HEK293T (cell line): ENCODE data around the gene BMP6.

Experiments
- CTCF ChIA-PET: fragments of 350-600 bp; formaldehyde crosslinking; extraction: SDS; loops from one replicate; lab custom pipeline; 2021; ENCODE audit warnings: antibody characterized with exemption, inconsistent platforms; lab: Yijun Ruan, JAX
- POLR2A ChIA-PET: fragments of 350-600 bp; formaldehyde crosslinking; extraction: SDS; loops from one replicate; lab custom pipeline; 2020; ENCODE audit warnings: antibody characterized with exemption, inconsistent platforms; lab: Yijun Ruan, JAX
- DNase-seq: peaks from one replicate; pipeline ENCODE4 v3.0.0; 2012; ENCODE audit warnings: mixed read lengths; ENCODE audit errors: extremely low spot score
- ARNT ChIP-seq: fragments of 450-650 bp; IDR thresholded peaks from 2 replicates; pipeline ENCODE4 v1.6.1; 2017; ENCODE audit warnings: mild to moderate bottlenecking
- BHLHE40 ChIP-seq: fragments of 450-650 bp; IDR thresholded peaks from 2 replicates; pipeline ENCODE4 v1.6.1; 2016; ENCODE audit warnings: mild to moderate bottlenecking, moderate library complexity, borderline replicate concordance
- CTBP1 ChIP-seq: fragments of 450-650 bp; IDR thresholded peaks from 2 replicates; pipeline ENCODE4 v1.6.1; 2016; ENCODE audit warnings: borderline replicate concordance
- ELF4 ChIP-seq: fragments of 450-650 bp; IDR thresholded peaks from 2 replicates; pipeline ENCODE4 v1.6.1; 2017; ENCODE audit warnings: antibody characterized with exemption
- FOXA1 ChIP-seq: fragments of 450-650 bp; IDR thresholded peaks from 2 replicates; pipeline ENCODE4 v1.6.1; 2016; ENCODE audit warnings: mild to moderate bottlenecking
- FOXK2 ChIP-seq: fragments of 450-650 bp; IDR thresholded peaks from 2 replicates; pipeline ENCODE4 v1.6.1; 2016; ENCODE audit warnings: mild to moderate bottlenecking
- FOXM1 ChIP-seq: fragments of 450-650 bp; IDR thresholded peaks from 2 replicates; pipeline ENCODE4 v1.6.1; 2017; ENCODE audit warnings: mild to moderate bottlenecking, borderline replicate concordance
- HDGF ChIP-seq: fragments of 450-650 bp; IDR thresholded peaks from 2 replicates; pipeline ENCODE4 v1.6.1; 2017; ENCODE audit warnings: antibody characterized with exemption, borderline replicate concordance
- L3MBTL2 ChIP-seq: fragments of 450-650 bp; conservative IDR thresholded peaks from 2 replicates; pipeline ENCODE4 v1.6.1; 2016; ENCODE audit warnings: mild to moderate bottlenecking
- LEF1 ChIP-seq: fragments of 450-650 bp; IDR thresholded peaks from 2 replicates; pipeline ENCODE4 v1.6.1; 2017; ENCODE audit warnings: mild to moderate bottlenecking, borderline replicate concordance
- NFRKB ChIP-seq: fragments of 450-650 bp; IDR thresholded peaks from 2 replicates; pipeline ENCODE4 v1.6.1; 2016; ENCODE audit warnings: mild to moderate bottlenecking, moderate library complexity
- SP1 ChIP-seq: fragments of 450-650 bp; IDR thresholded peaks from 2 replicates; pipeline ENCODE4 v1.6.1; 2017
- SUZ12 ChIP-seq: fragments of 450-650 bp; IDR thresholded peaks from 2 replicates; pipeline ENCODE4 v1.6.1; 2016; ENCODE audit warnings: mild to moderate bottlenecking
- TARDBP ChIP-seq: fragments of 450-650 bp; IDR thresholded peaks from 2 replicates; pipeline ENCODE4 v1.6.1; 2016
- ZNF384 ChIP-seq: fragments of 450-650 bp; IDR thresholded peaks from 2 replicates; pipeline ENCODE4 v1.6.1; 2016
- TF ChIP-seq, protein P1 (sequence below): fragments of 450-650 bp; IDR thresholded peaks from 2 replicates; pipeline ENCODE4 v1.6.1; 2016

Gene BMP6

DNA sequence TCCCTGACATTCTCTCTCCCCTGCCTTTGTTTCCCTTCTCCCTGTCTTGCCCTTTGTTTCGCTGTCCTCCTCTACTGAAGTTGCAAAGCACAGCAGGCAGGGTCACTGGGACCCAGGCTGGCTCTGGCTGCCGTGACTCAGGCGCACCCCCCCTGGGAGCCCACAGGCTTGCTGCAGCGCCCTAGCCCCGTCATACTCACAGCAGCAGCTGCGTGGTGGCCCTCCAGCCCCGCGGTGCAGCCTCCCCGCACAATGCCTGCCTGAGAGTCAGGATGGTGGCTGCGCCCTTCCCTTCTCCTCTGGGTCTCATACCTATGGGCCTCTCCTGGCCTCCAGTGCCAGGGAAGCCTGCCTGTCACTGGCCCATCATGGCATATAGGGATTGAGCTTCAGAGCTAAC is 143.0 kb downstream of the BMP6 start:
- ChIA-PET POLR2A (no interaction called here), CTCF (no interaction called here)
- TF ChIP-seq L3MBTL2 (no peak), FOXA1 (no peak), HDGF (no peak), ELF4 (no peak), BHLHE40 (no peak), NFRKB (no peak), CTBP1 (no peak), FOXK2 (no peak), SUZ12 (no peak), ARNT (no peak), ZNF384 (no peak), LEF1 (no peak), TARDBP (no peak), FOXM1 (no peak), SP1 (no peak)
- TF ChIP-seq, protein P1, sequence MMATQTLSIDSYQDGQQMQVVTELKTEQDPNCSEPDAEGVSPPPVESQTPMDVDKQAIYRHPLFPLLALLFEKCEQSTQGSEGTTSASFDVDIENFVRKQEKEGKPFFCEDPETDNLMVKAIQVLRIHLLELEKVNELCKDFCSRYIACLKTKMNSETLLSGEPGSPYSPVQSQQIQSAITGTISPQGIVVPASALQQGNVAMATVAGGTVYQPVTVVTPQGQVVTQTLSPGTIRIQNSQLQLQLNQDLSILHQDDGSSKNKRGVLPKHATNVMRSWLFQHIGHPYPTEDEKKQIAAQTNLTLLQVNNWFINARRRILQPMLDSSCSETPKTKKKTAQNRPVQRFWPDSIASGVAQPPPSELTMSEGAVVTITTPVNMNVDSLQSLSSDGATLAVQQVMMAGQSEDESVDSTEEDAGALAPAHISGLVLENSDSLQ = no peak
- DNase-seq = no peak

DNA sequence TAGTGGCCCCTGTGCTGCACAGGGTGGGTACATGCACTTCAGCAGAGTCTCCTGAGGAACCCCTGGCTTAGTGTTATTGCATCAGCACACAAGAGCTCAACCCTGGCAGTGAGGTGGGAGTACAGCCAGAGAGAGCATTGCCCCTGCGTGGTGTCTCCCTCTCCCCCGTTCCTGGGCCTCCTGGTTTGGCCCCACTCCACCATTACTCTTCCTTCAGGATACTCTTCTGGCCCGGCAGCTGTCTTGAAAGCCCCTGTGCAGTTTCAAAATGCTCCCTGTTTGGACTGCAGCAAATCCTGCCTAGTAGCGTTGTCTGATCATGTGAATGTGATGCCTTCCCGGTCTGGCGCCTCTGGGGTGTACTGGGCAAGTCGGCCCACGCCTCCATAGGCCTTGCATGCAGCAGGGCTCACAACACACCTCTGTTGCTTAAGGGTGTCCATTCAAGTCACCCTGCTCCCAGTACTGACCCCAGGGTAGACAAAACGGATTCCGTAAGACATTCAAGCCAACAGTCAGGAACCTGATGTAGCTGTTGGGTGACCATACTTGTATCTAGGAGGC is 152.6 kb downstream of the BMP6 start:
- CTCF ChIA-PET = interaction anchor here (0.5 to 1.5 kb wide), 2 partner anchors 155 to 253 kb away, joined by 4 read pairs; no protein-coding TSS in a partner anchor
- TF ChIP-seq ELF4 (no peak), SUZ12 (no peak), L3MBTL2 (no peak), ARNT (no peak), ZNF384 (no peak), HDGF (no peak), LEF1 (no peak), NFRKB (no peak), FOXK2 (no peak), SP1 (no peak), TARDBP (no peak), BHLHE40 (no peak)
- TF ChIP-seq, protein P1 = no peak

DNA sequence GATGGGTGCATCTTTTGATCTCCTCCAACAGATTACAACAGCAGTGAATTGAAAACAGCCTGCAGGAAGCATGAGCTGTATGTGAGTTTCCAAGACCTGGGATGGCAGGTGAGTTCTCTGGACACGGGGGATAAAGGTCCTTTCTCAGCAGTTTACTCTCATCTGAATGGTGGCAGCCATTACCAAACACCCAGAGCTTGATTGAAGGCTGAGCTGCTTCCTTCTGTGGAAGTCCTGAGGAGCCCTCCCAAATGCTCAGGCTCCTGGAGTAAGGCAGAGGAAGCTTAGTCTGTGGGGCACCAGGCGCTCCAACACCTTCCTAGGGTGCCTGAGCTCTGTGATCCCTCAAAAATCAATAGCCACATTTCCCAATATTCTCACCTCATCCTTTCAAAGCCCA is 153.1 kb downstream of the BMP6 start:
- POLR2A ChIA-PET = no interaction called here
- no peak for DNase-seq
- no peak for TF ChIP-seq L3MBTL2
- TF ChIP-seq SP1 = no peak
- TF ChIP-seq ELF4 = no peak
- TF ChIP-seq CTBP1 = no peak
- no peak for TF ChIP-seq TARDBP
- TF ChIP-seq FOXM1 = no peak
- TF ChIP-seq HDGF = no peak
- no peak for TF ChIP-seq LEF1
- TF ChIP-seq, protein P1 = no peak
- TF ChIP-seq FOXK2 = no peak
- TF ChIP-seq ZNF384 = no peak
- no peak for TF ChIP-seq BHLHE40
- TF ChIP-seq NFRKB = no peak
- TF ChIP-seq ARNT = no peak
- CTCF ChIA-PET = interaction anchor here (0.5 to 1.5 kb wide), 2 partner anchors 156 to 254 kb away, joined by 4 read pairs; no protein-coding TSS in a partner anchor

More for the DNA sequence above, 152.6 kb downstream of the BMP6 start:
- DNase-seq = no peak
- POLR2A ChIA-PET = no interaction called here

DNA sequence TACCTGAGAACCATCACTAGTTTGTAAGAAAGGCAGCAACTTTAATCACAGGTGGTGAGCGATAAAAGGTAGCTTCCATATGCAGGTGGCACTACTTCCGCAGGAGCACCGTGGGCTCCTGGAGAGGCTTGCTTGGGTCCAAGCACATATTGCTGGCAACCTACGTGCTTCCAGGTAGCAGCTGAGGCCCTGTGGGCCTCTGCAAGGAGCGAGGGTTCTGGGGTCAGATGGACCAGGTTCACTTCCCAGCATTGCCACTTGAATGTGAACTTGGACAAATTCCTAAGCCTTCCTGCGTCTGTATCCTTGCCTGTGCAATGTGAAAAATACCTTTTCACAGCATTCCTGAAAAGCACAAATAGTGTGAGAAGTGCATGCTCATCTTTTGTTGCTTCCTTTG is 153.7 kb downstream of the BMP6 start:
- POLR2A ChIA-PET = no interaction called here
- CTCF ChIA-PET = interaction anchor here (1.5 kb wide), 1 partner anchor 156 kb away, joined by 4 read pairs; no protein-coding TSS in a partner anchor
- DNase-seq = no peak
- no peak for TF ChIP-seq FOXA1

DNA sequence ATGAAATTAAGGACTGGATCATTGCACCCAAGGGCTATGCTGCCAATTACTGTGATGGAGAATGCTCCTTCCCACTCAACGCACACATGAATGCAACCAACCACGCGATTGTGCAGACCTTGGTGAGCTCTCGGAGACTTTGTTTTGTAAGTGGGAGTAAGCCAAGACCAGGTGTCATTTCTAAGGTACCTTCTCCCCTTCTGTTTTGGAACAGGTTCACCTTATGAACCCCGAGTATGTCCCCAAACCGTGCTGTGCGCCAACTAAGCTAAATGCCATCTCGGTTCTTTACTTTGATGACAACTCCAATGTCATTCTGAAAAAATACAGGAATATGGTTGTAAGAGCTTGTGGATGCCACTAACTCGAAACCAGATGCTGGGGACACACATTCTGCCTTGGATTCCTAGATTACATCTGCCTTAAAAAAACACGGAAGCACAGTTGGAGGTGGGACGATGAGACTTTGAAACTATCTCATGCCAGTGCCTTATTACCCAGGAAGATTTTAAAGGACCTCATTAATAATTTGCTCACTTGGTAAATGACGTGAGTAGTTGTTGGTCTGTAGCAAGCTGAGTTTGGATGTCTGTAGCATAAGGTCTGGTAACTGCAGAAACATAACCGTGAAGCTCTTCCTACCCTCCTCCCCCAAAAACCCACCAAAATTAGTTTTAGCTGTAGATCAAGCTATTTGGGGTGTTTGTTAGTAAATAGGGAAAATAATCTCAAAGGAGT is 154.2 kb downstream of the BMP6 start:
- TF ChIP-seq ELF4 (no peak), SP1 (no peak), CTBP1 (no peak), LEF1 (no peak), ZNF384 (no peak), HDGF (no peak), FOXM1 (no peak), TARDBP (no peak), ARNT (no peak), FOXA1 (no peak)
- TF ChIP-seq, protein P1 = no peak
- POLR2A ChIA-PET = no interaction called here
- CTCF ChIA-PET = interaction anchor here (1.5 kb wide), 1 partner anchor 157 kb away, joined by 4 read pairs; no protein-coding TSS in a partner anchor
- DNase-seq = no peak
